Kidney tubule cell (primary cell): ENCODE results near the gene EXD3.
"Not testable (repeated sequence)": the region's sequence is repeated elsewhere in the genome, so short reads cannot be mapped to it uniquely, and the experiment has no call there.

Experiments used
- DNase-seq: peaks from one replicate; pipeline ENCODE4 v3.0.0-alpha.2; 2018; ENCODE audit warnings: low spot score

The EXD3 gene

DNA sequence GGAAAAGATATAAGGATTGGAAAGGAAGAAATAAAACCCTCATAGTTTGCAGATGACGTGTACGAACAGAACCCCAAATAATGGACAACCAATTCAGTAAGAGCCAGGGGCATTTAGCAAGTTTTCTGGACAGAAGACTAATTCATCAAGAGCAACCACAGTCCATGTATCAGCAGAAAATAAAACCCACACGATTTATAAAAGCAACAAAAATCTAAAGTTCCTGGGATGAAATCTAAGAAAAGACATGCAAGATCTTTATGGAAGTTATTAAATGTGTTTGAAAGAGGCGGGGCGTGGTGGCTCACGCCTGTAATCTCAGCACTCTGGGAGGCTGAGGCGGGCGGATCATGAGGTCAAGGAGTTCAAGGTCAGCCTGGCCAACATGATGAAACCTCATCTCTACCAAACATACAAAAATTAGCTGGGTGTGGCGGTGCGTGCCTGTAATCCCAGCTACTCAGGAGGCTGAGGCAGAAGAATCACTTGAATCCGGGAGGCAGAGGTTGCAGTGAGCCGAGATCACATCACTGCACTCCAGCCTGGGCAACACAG lies 83.0 kb downstream of the EXD3 start:
- not testable (repeated sequence) for DNase-seq

- DNase-seq = no peak
Measured at GRCh38 chr9:137339045-137339907, 83.7 kb downstream of the EXD3 start.

DNA sequence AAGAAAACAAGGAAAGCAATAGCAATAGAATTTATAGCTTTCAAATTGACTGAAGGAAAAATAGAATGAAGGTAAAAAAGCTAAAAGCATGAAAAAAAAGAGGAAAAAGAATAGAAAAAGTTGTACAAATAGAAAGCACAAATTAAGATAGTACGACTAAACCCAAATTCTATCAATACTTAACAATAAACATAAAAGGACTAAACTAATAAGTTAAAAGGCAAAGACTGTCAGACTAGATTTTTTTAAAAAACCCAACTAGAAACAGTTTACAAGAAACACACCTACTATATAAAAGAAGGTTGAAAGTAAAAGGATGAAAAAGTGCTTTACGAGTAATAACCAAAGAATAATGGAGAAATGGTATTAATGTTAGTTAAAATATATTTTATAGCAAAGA lies 86.2 kb downstream of the EXD3 start:
- DNase-seq = no peak

GRCh38 chr9:137333016-137333671 lies 89.8 kb downstream of the EXD3 start:
- DNase-seq = no peak

GRCh38 chr9:137331929-137332328 lies 91.0 kb downstream of the EXD3 start:
- no peak for DNase-seq

GRCh38 chr9:137330689-137331088 lies 92.3 kb downstream of the EXD3 start:
- DNase-seq = no peak

GRCh38 chr9:137329590-137329989 lies 93.4 kb downstream of the EXD3 start:
- not testable (repeated sequence) for DNase-seq

DNA sequence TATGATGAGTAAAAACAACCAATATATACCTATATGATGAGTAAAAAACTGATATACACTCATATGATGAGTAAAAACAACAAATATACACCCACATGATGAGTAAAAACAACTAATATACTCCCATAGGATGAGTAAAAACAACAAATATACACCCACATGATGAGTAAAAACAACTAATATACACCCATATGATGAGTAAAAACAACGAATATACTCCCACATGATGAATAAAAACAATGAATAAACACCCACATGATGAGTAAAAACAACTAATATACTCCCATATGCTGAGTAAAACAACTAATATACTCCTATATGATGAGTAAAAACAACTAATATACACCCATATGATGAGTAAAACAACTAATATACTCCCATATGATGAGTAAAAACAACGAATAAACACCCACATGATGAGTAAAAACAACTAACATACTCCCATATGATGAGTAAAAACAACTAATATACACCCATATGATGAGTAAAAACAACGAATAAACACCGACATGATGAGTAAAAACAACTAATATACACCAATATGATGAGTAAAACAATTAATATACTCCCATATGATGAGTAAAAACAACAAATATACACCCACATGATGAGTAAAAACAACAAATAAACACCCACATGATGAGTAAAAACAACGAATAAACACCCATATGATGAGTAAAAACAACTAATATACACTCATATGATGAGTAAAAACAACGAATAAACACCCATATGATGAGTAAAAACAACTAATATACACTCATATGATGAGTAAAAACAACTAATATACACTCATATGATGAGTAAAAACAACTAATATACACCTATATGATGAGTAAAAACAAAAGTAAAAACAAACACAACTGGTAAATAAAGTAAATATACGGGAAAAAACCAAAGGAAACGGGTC lies 95.1 kb downstream of the EXD3 start:
- not testable (repeated sequence) for DNase-seq

- no peak for DNase-seq
Measured at GRCh38 chr9:137326445-137327065, 96.4 kb downstream of the EXD3 start.

DNA sequence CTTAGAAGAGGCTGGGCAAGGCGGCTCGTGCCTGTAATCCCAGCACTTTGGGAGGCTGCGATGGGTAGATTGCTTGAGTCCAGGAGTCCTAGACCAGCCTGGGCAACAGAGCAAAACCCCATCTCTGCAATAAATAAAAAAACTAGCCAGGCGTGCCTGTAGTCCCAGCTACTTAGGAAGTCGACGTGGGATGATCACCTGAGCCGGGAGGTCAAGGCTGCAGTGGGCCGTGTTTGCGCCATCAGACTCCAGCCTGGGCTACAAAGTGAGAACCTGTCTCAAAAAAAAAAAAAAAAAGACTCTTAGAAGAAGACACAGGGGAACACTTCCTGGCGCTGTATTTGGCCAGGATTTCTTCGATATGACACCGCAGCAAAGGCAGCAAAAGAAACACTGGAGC lies 97.2 kb downstream of the EXD3 start:
- no peak for DNase-seq

- no peak for DNase-seq
Measured at GRCh38 chr9:137325124-137325523, 97.8 kb downstream of the EXD3 start.

DNA sequence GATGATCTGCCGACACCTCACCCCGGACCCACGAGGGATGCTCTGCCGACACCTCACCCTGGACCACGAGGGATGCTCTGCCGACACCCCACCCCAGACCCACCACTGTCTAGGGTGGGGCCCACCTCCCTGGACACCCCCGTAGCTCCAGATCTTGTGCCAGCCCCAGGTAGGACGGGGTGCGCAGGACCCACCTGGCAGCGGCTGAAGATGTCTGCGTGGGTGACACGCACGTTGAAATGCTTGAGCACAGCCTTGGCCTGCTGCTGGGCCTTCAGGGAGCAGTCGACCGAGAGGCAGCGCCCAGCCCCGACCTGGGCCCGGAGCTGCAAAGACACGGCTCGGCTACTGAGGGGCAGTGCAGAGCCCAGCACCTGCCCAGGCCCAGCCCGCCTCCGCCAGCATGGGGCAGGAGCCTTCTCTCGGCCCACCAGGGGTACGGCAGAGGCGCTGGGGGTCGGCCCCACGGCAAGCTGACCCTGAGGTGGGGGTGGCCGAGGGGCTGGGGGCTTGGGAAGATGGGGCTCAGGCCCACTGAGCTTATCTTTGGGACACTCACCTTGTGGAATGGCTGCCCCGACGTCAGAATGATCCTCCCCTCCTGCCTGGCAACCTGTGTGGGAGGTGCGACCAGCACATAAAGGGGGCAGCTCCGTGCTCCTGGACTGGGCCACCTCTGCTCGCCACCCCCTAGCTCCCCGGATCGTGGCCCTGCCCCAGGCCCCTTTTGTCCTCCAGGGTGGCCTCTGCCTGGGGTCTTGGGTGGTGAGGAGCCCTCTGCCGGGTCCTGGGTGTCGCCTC lies 99.2 kb downstream of the EXD3 start:
- no peak for DNase-seq

DNA sequence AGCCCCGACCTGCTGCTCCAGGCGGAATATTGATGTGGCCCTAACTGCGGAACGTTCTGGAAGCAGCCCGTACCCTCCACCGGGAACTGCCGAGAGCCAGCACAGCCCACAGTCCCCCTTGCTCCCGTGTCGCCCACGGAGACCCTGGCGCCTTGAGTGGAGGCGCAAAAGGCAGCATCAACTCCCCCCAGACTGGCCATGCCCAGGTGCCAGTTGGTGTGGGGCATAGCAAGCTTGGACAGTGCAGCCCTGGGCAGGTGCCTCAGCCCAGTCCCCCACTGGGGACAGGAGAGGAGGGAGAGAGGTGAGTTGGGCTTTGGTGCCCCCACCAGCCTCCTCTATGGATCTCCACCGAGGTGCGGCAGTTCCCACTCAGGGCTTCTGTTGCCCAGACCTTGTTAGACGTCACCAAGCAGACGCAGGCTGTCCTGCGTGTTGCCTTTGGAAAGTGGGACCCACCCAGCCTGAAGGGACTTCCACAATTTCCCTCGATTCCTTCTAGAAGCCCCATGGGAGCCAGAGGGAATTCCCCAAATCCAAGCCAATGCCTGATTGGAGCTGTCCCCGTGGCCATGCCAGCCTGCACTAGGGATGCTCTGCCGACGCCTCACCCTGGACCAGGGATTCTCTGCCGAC lies 101.1 kb downstream of the EXD3 start:
- no peak for DNase-seq

DNA sequence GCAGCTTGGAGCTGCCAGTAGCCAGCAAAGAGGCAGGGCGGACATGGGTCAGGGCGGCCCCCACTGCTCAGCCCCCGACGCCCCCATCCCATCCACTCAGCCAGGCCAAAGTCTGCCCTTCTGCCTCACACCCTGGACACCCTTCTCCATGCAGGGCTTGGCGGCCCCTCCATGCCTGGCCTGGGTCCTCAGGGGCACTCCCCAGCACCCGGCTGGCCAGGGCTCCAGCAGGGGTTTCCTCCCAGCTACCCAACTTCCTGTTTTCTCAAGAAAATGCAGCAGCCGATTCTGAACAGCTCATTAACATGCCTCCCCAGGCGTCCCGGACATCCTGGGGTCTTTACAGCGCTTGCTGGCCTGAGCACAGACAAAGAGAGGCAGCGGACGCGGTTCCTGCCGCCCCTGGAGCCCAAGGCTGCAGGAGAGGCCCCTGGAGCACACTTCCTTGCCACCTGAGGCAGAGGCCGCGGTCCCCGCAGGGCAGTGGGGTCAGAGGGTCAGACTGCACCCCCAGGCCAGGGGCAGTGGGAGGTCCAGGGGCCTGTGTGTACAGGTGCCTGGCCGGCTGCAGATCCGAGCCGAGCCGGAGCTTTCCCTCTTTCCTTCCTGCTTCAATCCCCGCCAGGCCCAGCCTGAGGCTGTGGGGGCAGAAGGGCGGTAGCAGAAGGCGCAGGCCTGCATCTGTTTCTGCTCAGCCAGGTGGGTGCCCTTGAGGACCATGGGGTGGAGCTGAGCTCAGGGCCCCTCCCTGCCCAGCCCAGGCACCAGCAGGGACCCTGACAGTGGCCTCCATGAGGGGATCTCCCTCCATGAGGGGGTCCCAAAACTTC lies 102.2 kb downstream of the EXD3 start:
- DNase-seq = no peak

GRCh38 chr9:137319739-137320551 lies 103.0 kb downstream of the EXD3 start:
- no peak for DNase-seq

- DNase-seq = no peak
Measured at GRCh38 chr9:137319011-137319738, 103.8 kb downstream of the EXD3 start.

GRCh38 chr9:137318602-137319001 lies 104.4 kb downstream of the EXD3 start:
- DNase-seq = no peak
